GM12878 (cell line): ENCODE results near the gene HOGA1. TPM values are rescaled to one million over a fixed set of nuclear protein-coding genes. Genes with fewer than 3 reads are reported as not detected.

ENCODE experiments used
- CBFB ChIP-seq: IDR thresholded peaks from 2 replicates; pipeline ENCODE4 v1.6.1; 2016; ENCODE audit warnings: antibody characterized with exemption, low read depth
- EZH2 ChIP-seq: IDR thresholded peaks from 2 replicates; pipeline ENCODE4 v1.6.1; 2012; ENCODE audit warnings: low read depth, mild to moderate bottlenecking, control low read depth, inconsistent platforms, low read length, borderline replicate concordance; ENCODE audit not compliant: control insufficient read depth
- HCFC1 ChIP-seq: fragments of 150-350 bp; IDR thresholded peaks from 2 replicates; pipeline ENCODE4 v1.6.1; 2014; ENCODE audit warnings: low read length
- HDAC6 ChIP-seq: fragments of 200-600 bp; sonication (generic); IDR thresholded peaks from one replicate; pipeline ENCODE4 v1.8.0; 2017; ENCODE audit warnings: antibody characterized with exemption; ENCODE audit not compliant: unreplicated experiment
- JUNB ChIP-seq: IDR thresholded peaks from 2 replicates; pipeline ENCODE4 v1.6.1; 2016; ENCODE audit warnings: antibody characterized with exemption, mild to moderate bottlenecking
- MLLT1 ChIP-seq: fragments of 450-650 bp; IDR thresholded peaks from 2 replicates; pipeline ENCODE4 v1.6.1; 2016; ENCODE audit warnings: mild to moderate bottlenecking
- MXI1 ChIP-seq: fragments of 150-350 bp; IDR thresholded peaks from 2 replicates; pipeline ENCODE4 v1.6.1; 2011; ENCODE audit warnings: low read depth, mild to moderate bottlenecking, inconsistent platforms, low read length, improper control_type of control experiment
- NBN ChIP-seq: fragments of 450-650 bp; IDR thresholded peaks from 2 replicates; pipeline ENCODE4 v1.6.1; 2016
- REST ChIP-seq: IDR thresholded peaks from 2 replicates; pipeline ENCODE4 v1.6.1; 2012; ENCODE audit warnings: mild to moderate bottlenecking, low read depth, low read length
- SIX5 ChIP-seq: IDR thresholded peaks from 2 replicates; pipeline ENCODE4 v1.6.1; 2011; ENCODE audit warnings: mild to moderate bottlenecking, low read depth, low read length, moderate library complexity; ENCODE audit not compliant: severe bottlenecking
- SMAD1 ChIP-seq: fragments of 450-650 bp; IDR thresholded peaks from 2 replicates; pipeline ENCODE4 v1.6.1; 2018; ENCODE audit warnings: mild to moderate bottlenecking, low read depth; ENCODE audit not compliant: partially characterized antibody
- SP1 ChIP-seq: IDR thresholded peaks from one replicate; pipeline ENCODE4 v1.6.1; 2011; ENCODE audit warnings: low read depth, low read length
- ZBED1 ChIP-seq: IDR thresholded peaks from 2 replicates; pipeline ENCODE4 v1.6.1; 2016; ENCODE audit warnings: borderline replicate concordance
- polyA plus RNA-seq, 11 experiments: library from polyadenylated mRNA; depleted of rRNA in 4 of 11; unstranded in 6 of 11; stranded (reverse) in 5 of 11; fragments of >200 nt; fragmentation: Nextera tagmentation in 4 of 11; fragmentation: Illumina TruSeq in 1 of 11; extraction: Ambion mirVana in 4 of 11; extraction: Trizol in 1 of 11; gene quantifications; 1 replicate in 1 of 11; 2 replicates in 10 of 11; pipeline versions ENCODE4 v1.2.1 to v1.2.3, GENCODE V29; 2011 to 2016; ENCODE audit warnings: inconsistent platforms in 2 of 11, missing spikeins in 2 of 11, low read depth in 1 of 11
- total RNA-seq, 4 experiments: library from RNA; depleted of rRNA in 3 of 4; stranded (reverse); fragments of >200 nt in 3 of 4; fragmentation: Illumina TruSeq in 1 of 4; extraction: Trizol in 1 of 4; gene quantifications; 2 replicates each; pipeline versions ENCODE4 v1.2.1 to v1.2.3, GENCODE V29; 2013 to 2021
- TF ChIP-seq, protein P1 (sequence below): fragments of 450-650 bp; IDR thresholded peaks from 2 replicates; pipeline ENCODE4 v1.6.1; 2017; ENCODE audit warnings: mild to moderate bottlenecking, moderate library complexity
- TF ChIP-seq, protein P2 (sequence below): fragments of 450-650 bp; IDR thresholded peaks from 2 replicates; pipeline ENCODE4 v1.6.1; 2017; ENCODE audit warnings: antibody characterized with exemption, mild to moderate bottlenecking, moderate library complexity

HOGA1 gene
- total and polyA plus RNA-seq, 10 of the 15 experiments (the other 5 are each of a cell fraction or from before 2014, with no cell fraction given) = 0.01 to 0.19 (median 0.06) TPM; not detected in 6

- TF ChIP-seq MLLT1 = peak; percentile 94
- peak; percentile 97 for TF ChIP-seq SP1
- TF ChIP-seq SMAD1 = no peak
- TF ChIP-seq ZBED1 = no peak
- TF ChIP-seq, protein P1, sequence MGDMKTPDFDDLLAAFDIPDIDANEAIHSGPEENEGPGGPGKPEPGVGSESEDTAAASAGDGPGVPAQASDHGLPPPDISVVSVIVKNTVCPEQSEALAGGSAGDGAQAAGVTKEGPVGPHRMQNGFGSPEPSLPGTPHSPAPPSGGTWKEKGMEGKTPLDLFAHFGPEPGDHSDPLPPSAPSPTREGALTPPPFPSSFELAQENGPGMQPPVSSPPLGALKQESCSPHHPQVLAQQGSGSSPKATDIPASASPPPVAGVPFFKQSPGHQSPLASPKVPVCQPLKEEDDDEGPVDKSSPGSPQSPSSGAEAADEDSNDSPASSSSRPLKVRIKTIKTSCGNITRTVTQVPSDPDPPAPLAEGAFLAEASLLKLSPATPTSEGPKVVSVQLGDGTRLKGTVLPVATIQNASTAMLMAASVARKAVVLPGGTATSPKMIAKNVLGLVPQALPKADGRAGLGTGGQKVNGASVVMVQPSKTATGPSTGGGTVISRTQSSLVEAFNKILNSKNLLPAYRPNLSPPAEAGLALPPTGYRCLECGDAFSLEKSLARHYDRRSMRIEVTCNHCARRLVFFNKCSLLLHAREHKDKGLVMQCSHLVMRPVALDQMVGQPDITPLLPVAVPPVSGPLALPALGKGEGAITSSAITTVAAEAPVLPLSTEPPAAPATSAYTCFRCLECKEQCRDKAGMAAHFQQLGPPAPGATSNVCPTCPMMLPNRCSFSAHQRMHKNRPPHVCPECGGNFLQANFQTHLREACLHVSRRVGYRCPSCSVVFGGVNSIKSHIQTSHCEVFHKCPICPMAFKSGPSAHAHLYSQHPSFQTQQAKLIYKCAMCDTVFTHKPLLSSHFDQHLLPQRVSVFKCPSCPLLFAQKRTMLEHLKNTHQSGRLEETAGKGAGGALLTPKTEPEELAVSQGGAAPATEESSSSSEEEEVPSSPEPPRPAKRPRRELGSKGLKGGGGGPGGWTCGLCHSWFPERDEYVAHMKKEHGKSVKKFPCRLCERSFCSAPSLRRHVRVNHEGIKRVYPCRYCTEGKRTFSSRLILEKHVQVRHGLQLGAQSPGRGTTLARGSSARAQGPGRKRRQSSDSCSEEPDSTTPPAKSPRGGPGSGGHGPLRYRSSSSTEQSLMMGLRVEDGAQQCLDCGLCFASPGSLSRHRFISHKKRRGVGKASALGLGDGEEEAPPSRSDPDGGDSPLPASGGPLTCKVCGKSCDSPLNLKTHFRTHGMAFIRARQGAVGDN = no peak
- no peak for TF ChIP-seq REST
- TF ChIP-seq CBFB = peak; percentile 33; the same call in 1 of the 2 replicates
- TF ChIP-seq MXI1 = peak; percentile 43; the same call in 1 of the 2 replicates
- TF ChIP-seq EZH2 = no peak
- peak; percentile 83 for TF ChIP-seq HCFC1
- TF ChIP-seq JUNB = no peak
- TF ChIP-seq, protein P2, sequence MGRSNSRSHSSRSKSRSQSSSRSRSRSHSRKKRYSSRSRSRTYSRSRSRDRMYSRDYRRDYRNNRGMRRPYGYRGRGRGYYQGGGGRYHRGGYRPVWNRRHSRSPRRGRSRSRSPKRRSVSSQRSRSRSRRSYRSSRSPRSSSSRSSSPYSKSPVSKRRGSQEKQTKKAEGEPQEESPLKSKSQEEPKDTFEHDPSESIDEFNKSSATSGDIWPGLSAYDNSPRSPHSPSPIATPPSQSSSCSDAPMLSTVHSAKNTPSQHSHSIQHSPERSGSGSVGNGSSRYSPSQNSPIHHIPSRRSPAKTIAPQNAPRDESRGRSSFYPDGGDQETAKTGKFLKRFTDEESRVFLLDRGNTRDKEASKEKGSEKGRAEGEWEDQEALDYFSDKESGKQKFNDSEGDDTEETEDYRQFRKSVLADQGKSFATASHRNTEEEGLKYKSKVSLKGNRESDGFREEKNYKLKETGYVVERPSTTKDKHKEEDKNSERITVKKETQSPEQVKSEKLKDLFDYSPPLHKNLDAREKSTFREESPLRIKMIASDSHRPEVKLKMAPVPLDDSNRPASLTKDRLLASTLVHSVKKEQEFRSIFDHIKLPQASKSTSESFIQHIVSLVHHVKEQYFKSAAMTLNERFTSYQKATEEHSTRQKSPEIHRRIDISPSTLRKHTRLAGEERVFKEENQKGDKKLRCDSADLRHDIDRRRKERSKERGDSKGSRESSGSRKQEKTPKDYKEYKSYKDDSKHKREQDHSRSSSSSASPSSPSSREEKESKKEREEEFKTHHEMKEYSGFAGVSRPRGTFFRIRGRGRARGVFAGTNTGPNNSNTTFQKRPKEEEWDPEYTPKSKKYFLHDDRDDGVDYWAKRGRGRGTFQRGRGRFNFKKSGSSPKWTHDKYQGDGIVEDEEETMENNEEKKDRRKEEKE = no peak
- no peak for TF ChIP-seq HDAC6
- TF ChIP-seq SIX5 = peak; percentile 78
- TF ChIP-seq NBN = peak; percentile 54; the same call in 1 of the 2 replicates
Observed at GRCh38 chr10:97632949-97633884, 49.0 kb downstream of the HOGA1 start, which contains the start of gene MORN4 (continued).
